ENCODE results near the gene TLNRD1. TPM values are rescaled to one million over a fixed set of nuclear protein-coding genes. Genes with fewer than 3 reads are reported as not detected.

Gene TLNRD1
- total and polyA plus RNA-seq, 7 donors: 0.65 to 5.1 (median 2.6) TPM

GRCh38 chr15:81011593-81011992 lies 10.9 kb downstream of the TLNRD1 start:
- Histone ChIP-seq H3K9me3 (no peaks in the 10 kb centered on the region), H3K27me3 (ENCODE audit: insufficient read depth in 3 of 3, low read length in 2 of 3) (no peaks in the 10 kb centered on the region), H3K36me3 (ENCODE audit: insufficient read depth in 1 of 2, low read depth in 1 of 2) (no peaks in the 10 kb centered on the region), H3K4me3 (no peak overlapping the region), H3K27ac (no peak overlapping the region), H3K4me1 (peaks cover 5% of the 10 kb centered on the region)
- no peak for ATAC-seq
- TF ChIP-seq, protein P1, sequence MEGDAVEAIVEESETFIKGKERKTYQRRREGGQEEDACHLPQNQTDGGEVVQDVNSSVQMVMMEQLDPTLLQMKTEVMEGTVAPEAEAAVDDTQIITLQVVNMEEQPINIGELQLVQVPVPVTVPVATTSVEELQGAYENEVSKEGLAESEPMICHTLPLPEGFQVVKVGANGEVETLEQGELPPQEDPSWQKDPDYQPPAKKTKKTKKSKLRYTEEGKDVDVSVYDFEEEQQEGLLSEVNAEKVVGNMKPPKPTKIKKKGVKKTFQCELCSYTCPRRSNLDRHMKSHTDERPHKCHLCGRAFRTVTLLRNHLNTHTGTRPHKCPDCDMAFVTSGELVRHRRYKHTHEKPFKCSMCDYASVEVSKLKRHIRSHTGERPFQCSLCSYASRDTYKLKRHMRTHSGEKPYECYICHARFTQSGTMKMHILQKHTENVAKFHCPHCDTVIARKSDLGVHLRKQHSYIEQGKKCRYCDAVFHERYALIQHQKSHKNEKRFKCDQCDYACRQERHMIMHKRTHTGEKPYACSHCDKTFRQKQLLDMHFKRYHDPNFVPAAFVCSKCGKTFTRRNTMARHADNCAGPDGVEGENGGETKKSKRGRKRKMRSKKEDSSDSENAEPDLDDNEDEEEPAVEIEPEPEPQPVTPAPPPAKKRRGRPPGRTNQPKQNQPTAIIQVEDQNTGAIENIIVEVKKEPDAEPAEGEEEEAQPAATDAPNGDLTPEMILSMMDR (IDR thresholded peaks at IDR 0.05): no peak
- intact Hi-C loops (cut with DNase I): no loop called here
- DNase-seq: no peak

GRCh38 chr15:81012588-81012987 lies 11.9 kb downstream of the TLNRD1 start:
- H3K27me3 ChIP-seq (ENCODE audit: insufficient read depth in 3 of 3, low read length in 2 of 3): no peaks in the 10 kb centered on the region
- DNase-seq: no peak
- H3K4me3 ChIP-seq: no peak overlapping the region
- no peak overlapping the region for H3K27ac ChIP-seq
- 89 to 98% (median 90%) methylated on average over 2 of the region's 2 CpGs for WGBS, 3 donors
- ATAC-seq: no peak
- TF ChIP-seq, protein P1 (IDR thresholded peaks at IDR 0.05): no peak
- H3K4me1 ChIP-seq: peaks cover 6% of the 10 kb centered on the region
- intact Hi-C loops (cut with DNase I): no loop called here
- H3K36me3 ChIP-seq (ENCODE audit: insufficient read depth in 1 of 2, low read depth in 1 of 2): no peaks in the 10 kb centered on the region
- no peaks in the 10 kb centered on the region for H3K9me3 ChIP-seq

GRCh38 chr15:81013396-81013929 lies 12.7 kb downstream of the TLNRD1 start:
- intact Hi-C loops (cut with DNase I): no loop called here
- WGBS, 3 donors: 61 to 71% (median 67%) methylated on average over 4 of the region's 4 CpGs
- TF ChIP-seq, protein P1 (IDR thresholded peaks at IDR 0.05): no peak

GRCh38 chr15:81014446-81015093 lies 13.8 kb downstream of the TLNRD1 start:
- TF ChIP-seq, protein P1 (IDR thresholded peaks at IDR 0.05): no peak
- peaks cover 6% of the 10 kb centered on the region for H3K4me1 ChIP-seq
- ATAC-seq: no peak
- no peaks in the 10 kb centered on the region for H3K36me3 ChIP-seq (ENCODE audit: insufficient read depth in 1 of 2, low read depth in 1 of 2)
- 75 to 81% (median 77%) methylated on average over 9 of the region's 9 CpGs for WGBS, 3 donors
- intact Hi-C loops (cut with DNase I): no loop called here
- H3K27ac ChIP-seq: no peak overlapping the region
- H3K9me3 ChIP-seq: no peaks in the 10 kb centered on the region
- no peak overlapping the region for H3K4me3 ChIP-seq
- no peaks in the 10 kb centered on the region for H3K27me3 ChIP-seq (ENCODE audit: insufficient read depth in 3 of 3, low read length in 2 of 3)
- no peak for DNase-seq

More at GRCh38 chr15:81013396-81013929, 12.7 kb downstream of the TLNRD1 start:
- no peak for DNase-seq
- H3K27ac ChIP-seq: no peak overlapping the region
- H3K9me3 ChIP-seq: no peaks in the 10 kb centered on the region
- H3K36me3 ChIP-seq (ENCODE audit: insufficient read depth in 1 of 2, low read depth in 1 of 2): no peaks in the 10 kb centered on the region
- no peak for ATAC-seq
- no peaks in the 10 kb centered on the region for H3K27me3 ChIP-seq (ENCODE audit: insufficient read depth in 3 of 3, low read length in 2 of 3)
- no peak overlapping the region for H3K4me3 ChIP-seq
- peaks cover 6% of the 10 kb centered on the region for H3K4me1 ChIP-seq
